Skeletal muscle cell (primary cell): ENCODE results near the gene CHRNB4.
A peak's percentile ranks its signal among the peaks of the same experiment; 100 is the strongest.
"Not testable (repeated sequence)": the region's sequence is repeated elsewhere in the genome, so short reads cannot be mapped to it uniquely, and the experiment has no call there.

Experiments used
- DNase-seq: peaks from one replicate; pipeline ENCODE4 v3.0.0-alpha.2; 2010; ENCODE audit warnings: low read depth
- H3K4me3 ChIP-seq: 2 replicates; pipeline ENCODE4 v1.5.1; 2011; ENCODE audit warnings: low read depth, mild to moderate bottlenecking, control low read depth, low read length, moderate library complexity

The CHRNB4 gene, protein sequence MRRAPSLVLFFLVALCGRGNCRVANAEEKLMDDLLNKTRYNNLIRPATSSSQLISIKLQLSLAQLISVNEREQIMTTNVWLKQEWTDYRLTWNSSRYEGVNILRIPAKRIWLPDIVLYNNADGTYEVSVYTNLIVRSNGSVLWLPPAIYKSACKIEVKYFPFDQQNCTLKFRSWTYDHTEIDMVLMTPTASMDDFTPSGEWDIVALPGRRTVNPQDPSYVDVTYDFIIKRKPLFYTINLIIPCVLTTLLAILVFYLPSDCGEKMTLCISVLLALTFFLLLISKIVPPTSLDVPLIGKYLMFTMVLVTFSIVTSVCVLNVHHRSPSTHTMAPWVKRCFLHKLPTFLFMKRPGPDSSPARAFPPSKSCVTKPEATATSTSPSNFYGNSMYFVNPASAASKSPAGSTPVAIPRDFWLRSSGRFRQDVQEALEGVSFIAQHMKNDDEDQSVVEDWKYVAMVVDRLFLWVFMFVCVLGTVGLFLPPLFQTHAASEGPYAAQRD

GRCh38 chr15:78641102-78641748 lies at the start of gene CHRNB4:
CHRNB4 (minus strand) TSS chr15:78641210; CDS start chr15:78641133, 77 bp downstream.
- no peak for DNase-seq
- peak within 1 kb of the TSS; percentile 48 for H3K4me3 ChIP-seq

DNA sequence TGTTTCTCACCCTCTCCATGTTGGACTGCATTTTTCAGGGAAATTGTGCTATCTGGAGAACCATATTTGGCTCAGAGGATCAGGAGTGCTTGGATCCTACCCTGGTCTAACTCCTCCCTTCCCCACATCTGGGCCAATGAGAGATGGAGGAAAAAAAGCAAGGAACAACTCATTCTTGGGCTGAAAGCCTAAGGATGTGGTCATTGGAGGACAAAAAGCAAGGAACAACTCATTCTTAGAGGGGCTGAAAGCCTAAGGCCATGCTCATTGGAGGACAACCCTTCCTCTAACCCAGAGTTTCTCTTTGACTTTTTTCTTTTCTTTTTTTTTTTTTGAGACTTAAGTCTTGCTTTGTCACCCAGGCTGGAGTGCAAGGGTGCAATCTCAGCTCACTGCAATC lies 48.6 kb upstream of the CHRNB4 start:
- no peak for DNase-seq
- no peak overlapping the region for H3K4me3 ChIP-seq

- DNase-seq: no peak
Observed at GRCh38 chr15:78685925-78686324, 44.9 kb upstream of the CHRNB4 start.

GRCh38 chr15:78685159-78685921 lies 44.3 kb upstream of the CHRNB4 start:
- no peak overlapping the region for H3K4me3 ChIP-seq
- no peak for DNase-seq

More at GRCh38 chr15:78685925-78686324, 44.9 kb upstream of the CHRNB4 start:
- H3K4me3 ChIP-seq: no peak overlapping the region

- no peak overlapping the region for H3K4me3 ChIP-seq
- no peak for DNase-seq
Observed at GRCh38 chr15:78684657-78685056, 43.6 kb upstream of the CHRNB4 start.

GRCh38 chr15:78683599-78683998 lies 42.6 kb upstream of the CHRNB4 start:
- DNase-seq: not testable (repeated sequence)

GRCh38 chr15:78682693-78683410 lies 41.8 kb upstream of the CHRNB4 start:
- no peak overlapping the region for H3K4me3 ChIP-seq
- no peak for DNase-seq

More at GRCh38 chr15:78683599-78683998, 42.6 kb upstream of the CHRNB4 start:
- not testable (repeated sequence) for H3K4me3 ChIP-seq

- DNase-seq: no peak
- no peak overlapping the region for H3K4me3 ChIP-seq
Observed at GRCh38 chr15:78682004-78682651, 41.1 kb upstream of the CHRNB4 start.

- no peak for DNase-seq
- H3K4me3 ChIP-seq: no peak overlapping the region
Observed at GRCh38 chr15:78681281-78682003, 40.4 kb upstream of the CHRNB4 start.

DNA sequence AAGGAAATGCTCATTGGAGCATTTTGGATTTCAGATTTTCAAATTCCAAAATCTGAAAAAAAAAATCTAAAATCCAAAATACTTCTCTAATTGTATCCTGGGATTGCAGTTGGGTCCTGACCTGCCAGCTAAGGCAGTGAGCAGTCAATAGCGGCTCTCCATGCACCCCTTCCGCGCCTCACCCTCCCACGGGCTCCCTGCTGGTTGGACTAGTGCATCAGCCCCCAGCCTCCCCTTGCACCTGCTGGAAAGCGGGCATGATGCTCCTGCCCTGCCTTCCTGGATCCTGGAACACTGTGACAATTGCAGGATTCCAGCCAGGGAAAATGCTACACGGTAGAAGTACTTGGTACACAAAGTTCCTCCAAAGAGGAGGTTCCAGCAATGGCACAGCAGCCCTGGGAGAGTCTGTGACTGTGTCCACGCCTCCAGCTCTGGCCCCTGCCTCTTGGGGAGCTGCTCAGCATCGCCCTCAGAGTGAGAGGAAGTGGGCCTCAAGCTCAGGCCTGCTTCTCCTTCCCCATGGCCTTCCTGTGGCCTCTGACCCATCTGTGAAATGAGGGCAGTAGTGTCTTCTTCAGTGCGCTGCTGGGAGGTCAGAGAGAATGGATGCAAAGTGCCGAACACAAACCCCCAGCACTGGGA lies 39.5 kb upstream of the CHRNB4 start:
- DNase-seq: no peak
- H3K4me3 ChIP-seq: no peak overlapping the region

GRCh38 chr15:78679089-78679511 lies 38.1 kb upstream of the CHRNB4 start:
- H3K4me3 ChIP-seq: no peak overlapping the region
- DNase-seq: no peak

DNA sequence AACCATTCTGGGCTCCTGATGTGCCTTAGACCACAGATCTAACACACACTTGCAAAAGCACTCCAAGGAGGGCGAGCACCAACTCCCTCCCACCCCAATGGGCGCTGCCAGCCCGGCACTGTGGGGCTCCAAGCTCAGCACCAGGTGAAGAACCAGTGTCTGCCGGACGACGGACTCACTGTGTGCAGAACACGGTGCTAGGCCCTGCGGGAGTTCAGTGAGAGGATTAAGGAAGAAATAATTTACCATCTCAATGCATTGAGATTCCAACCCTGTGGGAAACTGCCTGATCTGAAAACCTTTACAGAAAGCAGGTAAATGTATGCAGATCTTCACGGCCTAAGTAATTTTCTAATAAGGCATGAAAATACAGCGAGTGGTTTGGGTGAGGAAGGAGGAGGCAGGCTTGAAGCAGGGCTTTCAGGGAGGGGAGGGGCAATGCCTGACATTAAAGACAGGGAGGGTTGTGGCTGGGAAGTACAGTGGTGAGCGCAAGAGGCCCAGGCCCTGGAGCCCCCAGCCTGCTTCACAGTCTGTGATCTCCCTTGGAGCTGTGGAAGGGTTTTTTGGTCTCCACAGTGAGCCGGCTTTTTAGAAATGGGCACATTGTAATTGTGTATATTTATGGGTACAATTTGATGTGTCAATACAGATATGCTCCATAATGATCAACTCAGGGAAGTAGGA lies 35.6 kb upstream of the CHRNB4 start:
- DNase-seq: no peak
- H3K4me3 ChIP-seq: no peak overlapping the region

DNA sequence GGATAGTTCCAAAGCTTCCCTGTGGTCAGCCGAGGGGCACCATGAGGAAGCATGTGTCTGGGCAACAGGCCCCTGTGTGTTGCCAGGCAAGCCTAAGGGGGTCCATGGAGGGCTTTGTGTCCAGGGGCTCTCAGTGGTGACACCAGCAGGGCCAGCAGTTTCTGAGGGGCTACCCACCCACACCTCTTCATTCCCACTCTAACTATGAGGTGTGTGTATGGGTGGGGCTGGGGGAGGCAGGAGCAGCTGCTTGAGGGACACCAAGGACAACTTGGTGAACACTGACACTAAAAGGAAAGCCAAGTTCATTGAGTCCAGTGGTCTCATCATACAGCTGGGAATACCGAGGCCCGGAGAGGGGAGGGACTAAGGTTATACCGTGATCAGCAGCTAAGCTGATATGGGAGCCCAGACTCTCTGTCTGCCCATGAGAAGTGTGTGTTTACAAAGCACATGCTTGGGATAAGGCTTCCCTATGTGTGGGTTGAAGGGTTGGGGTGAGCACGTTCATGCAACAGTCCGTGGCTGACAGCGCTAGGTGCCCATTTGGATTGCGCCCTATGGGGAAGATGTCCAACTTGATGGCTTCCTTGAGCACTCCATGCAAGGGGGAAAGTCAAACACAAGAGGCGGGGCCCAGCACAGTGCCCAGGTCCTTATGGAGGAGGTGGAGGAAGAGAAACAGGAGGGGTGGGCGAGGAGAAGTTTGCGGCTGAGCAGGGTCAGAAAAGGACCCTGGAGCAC lies 34.8 kb upstream of the CHRNB4 start:
- no peak for DNase-seq
- no peak overlapping the region for H3K4me3 ChIP-seq

- no peak overlapping the region for H3K4me3 ChIP-seq
- no peak for DNase-seq
Observed at GRCh38 chr15:78675206-78675605, 34.2 kb upstream of the CHRNB4 start.

DNA sequence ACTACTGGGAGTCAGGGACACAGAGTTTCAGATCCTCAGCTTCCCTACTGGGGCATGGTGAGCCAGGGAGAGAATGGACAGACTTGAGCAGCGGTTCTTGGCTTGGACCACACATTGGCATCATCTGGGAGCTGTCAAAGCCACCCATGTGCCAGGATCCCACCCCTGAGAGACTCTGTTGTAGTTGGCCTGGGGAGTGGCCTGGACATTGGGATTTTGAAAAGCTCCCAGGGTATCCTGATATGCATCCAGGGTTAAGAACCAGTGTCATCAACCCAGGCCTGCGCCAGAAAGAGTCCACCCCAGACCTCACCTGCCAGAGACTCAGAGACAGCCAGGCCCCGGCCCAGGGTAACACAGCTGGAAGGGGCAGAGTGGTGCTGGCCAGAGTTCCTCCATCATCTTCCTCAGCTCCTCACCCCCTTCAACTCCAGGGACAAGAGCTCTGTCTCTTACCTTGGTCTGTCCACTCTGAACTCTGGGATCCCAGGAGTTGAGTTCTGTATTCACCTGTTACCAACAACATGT lies 33.0 kb upstream of the CHRNB4 start:
- DNase-seq: no peak

DNA sequence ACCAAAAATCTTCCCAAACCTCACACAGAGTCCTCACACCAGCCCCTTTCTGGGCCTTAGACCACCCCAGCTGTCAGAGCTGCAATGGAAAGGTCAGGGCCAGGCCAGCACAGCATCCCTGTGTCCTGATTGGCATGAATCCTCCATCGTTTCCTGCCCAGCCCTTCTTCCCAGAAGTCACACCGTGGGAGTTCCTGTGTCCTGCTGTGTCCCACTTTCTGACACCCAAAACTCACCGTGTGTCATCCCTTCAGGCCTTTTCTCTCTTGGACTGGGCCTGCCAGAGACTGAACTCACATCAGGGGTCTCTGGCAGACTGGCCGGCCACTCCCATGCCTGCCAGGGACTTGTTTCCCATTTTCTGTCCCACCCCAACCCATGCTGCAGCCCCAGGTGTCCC lies 32.5 kb upstream of the CHRNB4 start:
- no peak for DNase-seq
- H3K4me3 ChIP-seq: no peak overlapping the region

More for the DNA sequence above, 33.0 kb upstream of the CHRNB4 start:
- H3K4me3 ChIP-seq: no peak overlapping the region
